ENCODE results near the gene PRRC2A. TPM values are rescaled to one million over a fixed set of nuclear protein-coding genes. Genes with fewer than 3 reads are reported as not detected.

The PRRC2A gene
- total and polyA plus RNA-seq, 11 donors: 75.1 to 119 (median 97.4) TPM

GRCh38 chr6:31629014-31629413, 8.5 kb downstream of the PRRC2A start:
- intact Hi-C loops (cut with DNase I): no loop called here
- H3K27ac ChIP-seq: no peak overlapping the region

GRCh38 chr6:31630177-31630934, 9.8 kb downstream of the PRRC2A start:
- peaks cover 7 to 100% (median 100%) of the 10 kb centered on the region in 9 donors for H3K36me3 ChIP-seq
- intact Hi-C loops (cut with DNase I): no loop called here
- ATAC-seq (no peak), DNase-seq (no peak)
- no peaks in the 10 kb centered on the region for H3K27me3 ChIP-seq
- no peak for TF ChIP-seq CTCF (IDR thresholded peaks at IDR 0.05)
- TF ChIP-seq POLR2A (IDR thresholded peaks at IDR 0.05): no peak
- H3K4me3 ChIP-seq: no peak overlapping the region
- WGBS, 4 donors: 90 to 93% (median 92%) methylated on average over 25 of the region's 25 CpGs
- H3K4me1 ChIP-seq: peaks cover 0 to 4% (median 0%) of the 10 kb centered on the region in 12 donors
- H3K27ac ChIP-seq: no peak overlapping the region
- no peaks in the 10 kb centered on the region for H3K9me3 ChIP-seq

More at GRCh38 chr6:31629014-31629413, 8.5 kb downstream of the PRRC2A start:
- Histone ChIP-seq H3K36me3 (peaks cover 8 to 100% (median 100%) of the 10 kb centered on the region in 9 donors), H3K27me3 (no peaks in the 10 kb centered on the region), H3K4me3 (no peak overlapping the region), H3K9me3 (no peaks in the 10 kb centered on the region), H3K4me1 (peaks cover 0 to 4% (median 0%) of the 10 kb centered on the region in 12 donors)
- DNase-seq (no peak), ATAC-seq (no peak)
- WGBS, 4 donors: 86 to 91% (median 89%) methylated on average over 7 of the region's 7 CpGs
- TF ChIP-seq POLR2A (IDR thresholded peaks at IDR 0.05) (no peak), CTCF (IDR thresholded peaks at IDR 0.05) (no peak)

GRCh38 chr6:31631209-31631608, 10.7 kb downstream of the PRRC2A start:
- Histone ChIP-seq H3K4me3 (no peak overlapping the region), H3K9me3 (no peaks in the 10 kb centered on the region), H3K27ac (no peak overlapping the region), H3K4me1 (peaks cover 0 to 4% (median 0%) of the 10 kb centered on the region in 12 donors), H3K27me3 (no peaks in the 10 kb centered on the region), H3K36me3 (peaks cover 7 to 100% (median 100%) of the 10 kb centered on the region in 9 donors)
- DNase-seq (no peak), ATAC-seq (peak in 2 of 4 donors; percentile 7 to 11)
- 81 to 89% (median 86%) methylated on average over 15 to 16 of the region's 16 CpGs for WGBS, 4 donors
- intact Hi-C loops (cut with DNase I): no loop called here
- no peak for TF ChIP-seq CTCF (IDR thresholded peaks at IDR 0.05)
- TF ChIP-seq POLR2A (IDR thresholded peaks at IDR 0.05): no peak

- no peaks in the 10 kb centered on the region for H3K9me3 ChIP-seq
- H3K4me3 ChIP-seq: no peak overlapping the region
- H3K36me3 ChIP-seq: peaks cover 5 to 100% (median 100%) of the 10 kb centered on the region in 9 donors
- peak in 3 of 4 donors; percentile 10 to 20 (median 18) for ATAC-seq
- TF ChIP-seq POLR2A (IDR thresholded peaks at IDR 0.05) (no peak), CTCF (IDR thresholded peaks at IDR 0.05) (no peak)
- no peaks in the 10 kb centered on the region for H3K27me3 ChIP-seq
- peaks cover 0 to 4% (median 0%) of the 10 kb centered on the region in 12 donors for H3K4me1 ChIP-seq
- no peak overlapping the region for H3K27ac ChIP-seq
- DNase-seq: no peak
- intact Hi-C loops (cut with DNase I): no loop called here
- WGBS, 4 donors: 88 to 91% (median 90%) methylated on average over 27 to 32 of the region's 32 CpGs
Observed at GRCh38 chr6:31631681-31632278, 11.3 kb downstream of the PRRC2A start.
